Astrocyte (in vitro differentiated cells and primary cell): ENCODE data around the gene CNNM2. TPM values are rescaled to one million over a fixed set of nuclear protein-coding genes. Genes with fewer than 3 reads are reported as not detected.

Experiments used
- DNase-seq: peaks from one replicate; pipeline ENCODE4 v3.0.0-alpha.2; 2010; ENCODE audit warnings: low read depth
- FAIRE-seq: peaks from 2 replicates; lab custom pipeline; 2011; peaks lifted over from hg19 to GRCh38; lab: Jason Lieb, UNC
- H2AFZ ChIP-seq: 2 replicates; pipeline ENCODE4 v1.6.0; 2012; ENCODE audit warnings: low read depth, low read length, inconsistent platforms
- H3K27ac ChIP-seq: 2 replicates; pipeline ENCODE4 v1.5.1; 2011; ENCODE audit warnings: low read depth, low read length, inconsistent platforms
- H3K27me3 ChIP-seq: 2 replicates; pipeline ENCODE4 v1.6.0; 2011; ENCODE audit warnings: low read length, inconsistent platforms; ENCODE audit not compliant: insufficient read depth
- H3K36me3 ChIP-seq: 2 replicates; pipeline ENCODE4 v1.5.1; 2011; ENCODE audit warnings: low read length, inconsistent platforms; ENCODE audit not compliant: insufficient read depth
- H3K4me1 ChIP-seq: 2 replicates; pipeline ENCODE4 v1.5.1; 2011; ENCODE audit warnings: low read length, inconsistent platforms; ENCODE audit not compliant: insufficient read depth
- H3K4me2 ChIP-seq: 2 replicates; pipeline ENCODE4 v1.6.0; 2012; ENCODE audit warnings: low read length, inconsistent platforms
- H3K4me3 ChIP-seq: 2 replicates; pipeline ENCODE4 v1.5.1; 2011; ENCODE audit warnings: low read depth, mild to moderate bottlenecking, low read length, inconsistent platforms; ENCODE audit not compliant: insufficient read depth
- H3K79me2 ChIP-seq: 2 replicates; pipeline ENCODE4 v1.6.0; 2012; ENCODE audit warnings: mild to moderate bottlenecking, low read length, inconsistent platforms; ENCODE audit not compliant: insufficient read depth
- H3K9ac ChIP-seq: 2 replicates; pipeline ENCODE4 v1.6.0; 2012; ENCODE audit warnings: mild to moderate bottlenecking, low read length, inconsistent platforms
- H3K9me3 ChIP-seq: 2 replicates; pipeline ENCODE4 v1.5.1; 2012; ENCODE audit warnings: low read depth, mild to moderate bottlenecking, low read length, inconsistent platforms; ENCODE audit not compliant: insufficient read depth
- H4K20me1 ChIP-seq: 2 replicates; pipeline ENCODE4 v1.6.0; 2012; ENCODE audit warnings: low read length, inconsistent platforms; ENCODE audit not compliant: insufficient read depth
- H3K27ac Mint-ChIP-seq: one replicate; pipeline ENCODE4 v1.8.0; 2021; ENCODE audit warnings: mild to moderate bottlenecking, mixed read lengths; ENCODE audit not compliant: unreplicated experiment
- H3K27me3 Mint-ChIP-seq: one replicate; pipeline ENCODE4 v1.8.0; 2021; ENCODE audit warnings: low read depth, mixed read lengths; ENCODE audit not compliant: unreplicated experiment
- H3K36me3 Mint-ChIP-seq: one replicate; pipeline ENCODE4 v1.8.0; 2021; ENCODE audit warnings: low read depth, mixed read lengths; ENCODE audit not compliant: unreplicated experiment
- H3K4me1 Mint-ChIP-seq: one replicate; pipeline ENCODE4 v1.8.0; 2021; ENCODE audit warnings: low read depth, mixed read lengths; ENCODE audit not compliant: unreplicated experiment
- H3K4me3 Mint-ChIP-seq: one replicate; pipeline ENCODE4 v1.8.0; 2021; ENCODE audit warnings: mild to moderate bottlenecking, moderate library complexity, mixed read lengths; ENCODE audit not compliant: unreplicated experiment
- H3K9me3 Mint-ChIP-seq: one replicate; pipeline ENCODE4 v1.8.0; 2021; ENCODE audit warnings: mild to moderate bottlenecking, mixed read lengths; ENCODE audit not compliant: unreplicated experiment
- EZH2 ChIP-seq: IDR thresholded peaks from 2 replicates; pipeline ENCODE4 v1.6.1; 2012; ENCODE audit warnings: mild to moderate bottlenecking, low read length, inconsistent platforms; ENCODE audit not compliant: insufficient read depth
- total RNA-seq: library from RNA; stranded (reverse); gene quantifications from 2 replicates; pipeline ENCODE4 v1.2.1, GENCODE V29; 2021
- TF ChIP-seq, protein P1 (sequence below): IDR thresholded peaks from 2 replicates; pipeline ENCODE4 v1.5.1; 2011; ENCODE audit warnings: low read depth, mild to moderate bottlenecking, inconsistent platforms, low read length, moderate library complexity; ENCODE audit not compliant: insufficient read depth

Gene CNNM2
- total RNA-seq, 1 donor from 2014 or later: 9.9 TPM

DNA sequence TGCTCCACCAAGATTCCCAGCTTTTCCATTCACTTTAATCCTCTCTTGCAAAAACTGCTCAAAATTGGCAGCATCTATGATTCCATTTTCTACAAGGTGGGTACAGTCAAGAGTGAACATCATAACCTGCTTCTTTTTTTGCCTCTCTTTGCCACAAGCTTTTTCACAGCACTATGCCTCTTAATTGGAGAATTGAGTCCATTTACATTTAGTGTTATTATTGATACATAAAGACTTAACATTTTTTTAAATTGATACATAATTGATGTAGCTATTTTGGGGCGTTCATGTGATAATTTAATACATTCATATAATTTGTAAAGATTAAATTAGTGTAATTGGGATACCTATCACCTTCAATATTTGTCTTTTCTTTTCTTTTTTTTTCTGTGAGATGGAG is 30.0 kb upstream of the CNNM2 start:
- H3K36me3 ChIP-seq: no peaks in the 10 kb centered on the region
- no peaks in the 10 kb centered on the region for H3K27me3 Mint-ChIP-seq
- no peaks in the 10 kb centered on the region for H3K4me1 ChIP-seq
- no peaks in the 10 kb centered on the region for H3K27me3 ChIP-seq
- TF ChIP-seq, protein P1, sequence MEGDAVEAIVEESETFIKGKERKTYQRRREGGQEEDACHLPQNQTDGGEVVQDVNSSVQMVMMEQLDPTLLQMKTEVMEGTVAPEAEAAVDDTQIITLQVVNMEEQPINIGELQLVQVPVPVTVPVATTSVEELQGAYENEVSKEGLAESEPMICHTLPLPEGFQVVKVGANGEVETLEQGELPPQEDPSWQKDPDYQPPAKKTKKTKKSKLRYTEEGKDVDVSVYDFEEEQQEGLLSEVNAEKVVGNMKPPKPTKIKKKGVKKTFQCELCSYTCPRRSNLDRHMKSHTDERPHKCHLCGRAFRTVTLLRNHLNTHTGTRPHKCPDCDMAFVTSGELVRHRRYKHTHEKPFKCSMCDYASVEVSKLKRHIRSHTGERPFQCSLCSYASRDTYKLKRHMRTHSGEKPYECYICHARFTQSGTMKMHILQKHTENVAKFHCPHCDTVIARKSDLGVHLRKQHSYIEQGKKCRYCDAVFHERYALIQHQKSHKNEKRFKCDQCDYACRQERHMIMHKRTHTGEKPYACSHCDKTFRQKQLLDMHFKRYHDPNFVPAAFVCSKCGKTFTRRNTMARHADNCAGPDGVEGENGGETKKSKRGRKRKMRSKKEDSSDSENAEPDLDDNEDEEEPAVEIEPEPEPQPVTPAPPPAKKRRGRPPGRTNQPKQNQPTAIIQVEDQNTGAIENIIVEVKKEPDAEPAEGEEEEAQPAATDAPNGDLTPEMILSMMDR: no peak
- no peak for TF ChIP-seq EZH2
- FAIRE-seq (no peak), DNase-seq (no peak)
- H3K9ac ChIP-seq: no peak overlapping the region
- H4K20me1 ChIP-seq: no peaks in the 10 kb centered on the region
- H3K9me3 ChIP-seq: no peaks in the 10 kb centered on the region
- H2AFZ ChIP-seq: no peak overlapping the region
- H3K4me3 ChIP-seq: no peak overlapping the region
- no peaks in the 10 kb centered on the region for H3K36me3 Mint-ChIP-seq
- H3K4me2 ChIP-seq: no peak overlapping the region
- H3K9me3 Mint-ChIP-seq: peaks cover 6% of the 10 kb centered on the region
- no peak overlapping the region for H3K27ac ChIP-seq
- H3K79me2 ChIP-seq: no peaks in the 10 kb centered on the region
- no peak overlapping the region for H3K4me3 Mint-ChIP-seq
- H3K4me1 Mint-ChIP-seq: no peaks in the 10 kb centered on the region
- no peak overlapping the region for H3K27ac Mint-ChIP-seq

DNA sequence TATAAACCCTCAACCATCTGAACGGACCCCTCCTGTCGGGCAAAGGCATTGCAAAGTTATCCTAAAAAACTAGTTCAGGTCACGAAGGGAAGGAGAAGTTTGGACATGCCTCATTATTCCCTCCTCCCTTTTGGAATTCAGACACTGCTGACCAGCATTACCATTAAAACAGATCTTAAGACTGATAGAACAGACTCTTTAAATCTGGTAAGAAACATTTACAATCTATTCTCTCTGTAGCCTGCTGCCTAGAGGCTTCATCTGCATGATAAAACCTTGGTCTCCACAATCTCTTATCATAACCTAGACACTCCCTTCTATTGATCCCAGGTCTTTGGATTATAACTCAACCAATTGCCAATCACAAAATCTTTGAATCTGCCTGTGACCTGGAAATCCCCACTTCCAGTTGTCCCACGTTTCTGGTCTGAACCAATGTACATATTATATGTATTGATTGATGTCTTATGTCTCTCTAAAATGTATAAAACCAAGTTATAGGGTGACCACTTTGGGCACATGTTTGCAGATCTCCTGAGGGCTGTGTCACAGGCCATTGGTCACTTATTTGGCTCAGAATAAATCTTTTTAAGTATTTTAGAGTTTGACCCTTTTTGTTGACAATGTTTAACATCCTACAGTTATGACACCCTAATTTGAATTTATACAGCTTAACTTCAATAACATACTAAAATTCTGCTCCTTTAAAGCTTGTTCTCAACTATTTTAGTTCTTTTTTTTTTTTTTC is 23.5 kb upstream of the CNNM2 start:
- H3K4me3 ChIP-seq: no peak overlapping the region
- H3K4me1 ChIP-seq: no peaks in the 10 kb centered on the region
- no peak overlapping the region for H3K27ac ChIP-seq
- no peaks in the 10 kb centered on the region for H3K9me3 Mint-ChIP-seq
- H3K27me3 Mint-ChIP-seq: no peaks in the 10 kb centered on the region
- no peaks in the 10 kb centered on the region for H3K79me2 ChIP-seq
- no peak overlapping the region for H3K4me2 ChIP-seq
- H3K27me3 ChIP-seq: no peaks in the 10 kb centered on the region
- no peaks in the 10 kb centered on the region for H3K36me3 ChIP-seq
- H3K36me3 Mint-ChIP-seq: no peaks in the 10 kb centered on the region
- no peak for DNase-seq
- H3K4me3 Mint-ChIP-seq: no peak overlapping the region
- H3K9ac ChIP-seq: no peak overlapping the region
- H3K9me3 ChIP-seq: no peaks in the 10 kb centered on the region
- H4K20me1 ChIP-seq: no peaks in the 10 kb centered on the region
- no peak overlapping the region for H3K27ac Mint-ChIP-seq
- FAIRE-seq: no peak
- no peak overlapping the region for H2AFZ ChIP-seq
- no peaks in the 10 kb centered on the region for H3K4me1 Mint-ChIP-seq
- no peak for TF ChIP-seq EZH2
- TF ChIP-seq, protein P1: no peak

DNA sequence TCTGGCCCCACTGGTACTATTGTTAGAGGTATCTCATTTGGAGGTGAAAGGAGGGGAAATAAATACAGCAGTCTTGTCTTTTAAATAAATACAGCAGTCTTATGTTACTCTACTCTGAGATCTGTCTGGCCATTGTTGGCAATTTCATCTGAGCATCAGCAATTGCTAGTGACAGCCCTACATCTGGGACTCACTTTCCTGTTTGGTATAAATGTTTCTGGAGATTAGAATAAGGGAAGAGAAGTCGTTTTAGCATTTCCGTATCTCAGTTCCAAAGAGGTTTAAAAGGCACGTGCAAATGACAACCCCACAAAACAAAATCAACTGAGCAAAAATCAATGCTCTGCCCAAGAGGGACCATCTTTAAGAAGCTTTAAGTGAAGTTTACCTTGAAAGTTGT is 18.1 kb upstream of the CNNM2 start:
- Histone ChIP-seq H3K79me2 (no peaks in the 10 kb centered on the region), H4K20me1 (no peaks in the 10 kb centered on the region), H3K27me3 (no peaks in the 10 kb centered on the region), H3K4me3 (no peak overlapping the region), H3K36me3 (no peaks in the 10 kb centered on the region), H3K9me3 (no peaks in the 10 kb centered on the region), H3K27ac (no peak overlapping the region), H2AFZ (no peak overlapping the region), H3K9ac (no peak overlapping the region), H3K4me2 (no peak overlapping the region), H3K4me1 (no peaks in the 10 kb centered on the region)
- no peaks in the 10 kb centered on the region for H3K27me3 Mint-ChIP-seq
- no peak overlapping the region for H3K4me3 Mint-ChIP-seq
- TF ChIP-seq, protein P1: no peak
- no peak for TF ChIP-seq EZH2
- H3K4me1 Mint-ChIP-seq: no peaks in the 10 kb centered on the region
- no peak for DNase-seq
- no peak for FAIRE-seq
- H3K27ac Mint-ChIP-seq: no peak overlapping the region
- no peaks in the 10 kb centered on the region for H3K9me3 Mint-ChIP-seq
- no peaks in the 10 kb centered on the region for H3K36me3 Mint-ChIP-seq
